Loucy (cell line): ENCODE data around the gene MRPL9.

ENCODE experiments used
- H2AFZ ChIP-seq: fragments of 200-600 bp; sonication (generic); 2 replicates; pipeline ENCODE4 v1.6.0; 2016; ENCODE audit warnings: antibody characterized with exemption, mild to moderate bottlenecking, low read length, moderate library complexity
- H3F3A ChIP-seq: fragments of 200-600 bp; 2 replicates; pipeline ENCODE4 v1.6.0; 2016; ENCODE audit warnings: antibody characterized with exemption, low read depth, mild to moderate bottlenecking
- H3K27me3 ChIP-seq: fragments of 200-600 bp; sonication (generic); 2 replicates; pipeline ENCODE4 v1.6.1; 2014; ENCODE audit warnings: low read length, mild to moderate bottlenecking; ENCODE audit not compliant: insufficient read depth, poor library complexity, severe bottlenecking
- H3K36me3 ChIP-seq: fragments of 200-600 bp; sonication (generic); 2 replicates; pipeline ENCODE4 v1.6.1; 2016; ENCODE audit warnings: low read length; ENCODE audit not compliant: insufficient read depth
- H3K4me1 ChIP-seq: fragments of 200-600 bp; sonication (generic); 2 replicates; pipeline ENCODE4 v1.5.1; 2014; ENCODE audit warnings: low read length, mild to moderate bottlenecking; ENCODE audit not compliant: insufficient read depth, poor library complexity, severe bottlenecking
- H3K4me2 ChIP-seq: fragments of 200-600 bp; sonication (generic); 2 replicates; pipeline ENCODE4 v1.6.0; 2014; ENCODE audit warnings: antibody characterized with exemption, low read length, low read depth, mild to moderate bottlenecking; ENCODE audit not compliant: poor library complexity, severe bottlenecking
- H3K4me3 ChIP-seq: fragments of 200-600 bp; sonication (generic); 2 replicates; pipeline ENCODE4 v1.5.1; 2014; ENCODE audit warnings: low read length, mild to moderate bottlenecking, mixed read lengths; ENCODE audit not compliant: poor library complexity, severe bottlenecking
- H3K79me2 ChIP-seq: fragments of 200-600 bp; sonication (generic); 2 replicates; pipeline ENCODE4 v1.6.1; 2014; ENCODE audit warnings: low read length; ENCODE audit not compliant: insufficient read depth
- H3K9ac ChIP-seq: fragments of 200-600 bp; sonication (generic); 2 replicates; pipeline ENCODE4 v1.6.0; 2014; ENCODE audit warnings: mild to moderate bottlenecking, low read depth, low read length, moderate library complexity; ENCODE audit not compliant: poor library complexity, severe bottlenecking
- H3K9me2 ChIP-seq: fragments of 200-600 bp; sonication (generic); replicated peaks from 2 replicates; pipeline ENCODE4 v1.6.1; 2016; ENCODE audit warnings: low read depth, low read length, mixed read lengths
- H3K9me3 ChIP-seq: fragments of 200-600 bp; sonication (generic); 2 replicates; pipeline ENCODE4 v1.6.1; 2014; ENCODE audit warnings: mild to moderate bottlenecking, antibody characterized with exemption, low read length, low read depth; ENCODE audit not compliant: insufficient read depth
- H4K20me1 ChIP-seq: fragments of 200-600 bp; sonication (generic); 2 replicates; pipeline ENCODE4 v1.6.0; 2014; ENCODE audit warnings: antibody characterized with exemption, low read length, mild to moderate bottlenecking; ENCODE audit not compliant: insufficient read depth, poor library complexity, severe bottlenecking
- CTCF ChIP-seq: fragments of 200-600 bp; sonication (generic); conservative IDR thresholded peaks from 2 replicates; pipeline ENCODE4 v1.5.1; 2014; ENCODE audit warnings: mild to moderate bottlenecking, antibody characterized with exemption, low read length
- EZH2phosphoT487 ChIP-seq: fragments of 200-600 bp; IDR thresholded peaks from 2 replicates; pipeline ENCODE4 v1.6.1; 2018; ENCODE audit warnings: antibody characterized with exemption, mild to moderate bottlenecking, moderate library complexity, borderline replicate concordance

The MRPL9 gene

DNA sequence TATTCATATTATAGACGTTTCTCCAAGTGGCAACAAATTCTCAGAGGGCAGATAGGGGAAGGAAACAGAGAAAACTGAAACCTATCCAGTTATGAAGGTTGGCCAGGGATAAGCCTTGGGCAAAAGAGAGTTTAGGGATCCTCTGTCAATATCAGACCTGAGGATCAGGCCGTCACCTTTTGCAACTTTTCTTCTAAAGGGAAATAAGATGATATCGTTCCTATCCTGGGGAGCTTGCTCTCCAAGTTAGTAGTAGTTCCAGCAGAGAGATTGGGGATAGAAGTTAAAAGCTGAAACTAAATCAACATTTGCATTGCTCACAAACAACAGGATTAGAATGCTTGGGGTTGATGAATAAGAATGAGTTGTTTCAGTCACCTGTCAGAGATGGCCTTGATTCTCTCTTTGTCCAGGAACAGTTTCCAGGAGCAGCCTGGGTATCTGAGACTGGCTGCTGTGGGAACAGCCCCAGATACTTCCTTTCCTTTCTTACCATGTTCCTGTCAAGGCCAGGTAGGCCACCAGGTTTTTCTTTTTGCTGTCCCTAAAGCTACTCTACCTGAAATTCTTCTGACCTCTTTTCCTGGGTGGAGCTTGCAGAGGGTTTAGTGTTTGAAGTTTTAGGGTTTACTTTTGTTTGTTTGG is 39.4 kb downstream of the MRPL9 start:
- H3K9ac ChIP-seq = no peak overlapping the region
- no peaks in the 10 kb centered on the region for H3K79me2 ChIP-seq
- H3K36me3 ChIP-seq = no peaks in the 10 kb centered on the region
- H3K9me3 ChIP-seq = no peaks in the 10 kb centered on the region
- H3F3A ChIP-seq = no peaks in the 10 kb centered on the region
- H3K27me3 ChIP-seq = no peaks in the 10 kb centered on the region
- TF ChIP-seq CTCF (no peak), EZH2phosphoT487 (no peak)
- no peaks in the 10 kb centered on the region for H4K20me1 ChIP-seq
- H3K4me2 ChIP-seq = no peak overlapping the region
- H2AFZ ChIP-seq = no peak overlapping the region
- no peaks in the 10 kb centered on the region for H3K9me2 ChIP-seq
- no peak overlapping the region for H3K4me3 ChIP-seq
- H3K4me1 ChIP-seq = peaks cover 7% of the 10 kb centered on the region

DNA sequence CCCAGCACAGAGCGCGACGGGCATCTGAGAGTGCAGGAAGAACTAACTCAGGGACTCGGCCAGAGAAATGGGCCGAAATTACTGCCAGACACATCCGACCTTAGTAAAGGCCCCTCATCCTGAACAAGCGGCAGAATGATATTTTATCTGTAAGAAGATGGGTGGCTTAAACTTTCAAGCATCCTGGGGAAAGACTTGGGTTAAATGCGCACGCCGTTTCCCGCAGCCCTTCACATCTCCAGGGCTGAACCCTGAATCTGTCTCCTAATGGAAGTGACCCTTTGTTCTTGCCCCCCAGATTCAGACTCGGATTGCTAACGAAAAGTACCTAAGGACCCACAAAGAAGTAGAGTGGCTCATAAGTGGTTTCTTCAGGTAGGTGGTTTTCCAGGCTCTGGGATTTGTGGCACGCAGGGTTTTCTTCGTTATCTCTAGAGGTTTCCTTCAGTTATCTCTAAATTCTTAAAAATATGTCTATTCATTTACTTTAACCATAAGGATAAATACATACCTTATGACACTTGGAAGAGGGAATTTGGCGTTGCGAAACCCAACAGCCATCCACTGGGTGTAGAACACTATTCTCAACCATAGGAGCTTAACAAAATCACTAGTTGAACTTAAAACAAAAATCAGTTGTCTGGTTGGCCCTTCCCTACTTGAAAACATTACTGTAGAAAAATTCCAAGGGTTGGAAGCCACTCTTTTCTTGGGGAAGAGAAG is 41.3 kb downstream of the MRPL9 start:
- Histone ChIP-seq H3K4me3 (peak overlapping the region; percentile 66), H3F3A (no peaks in the 10 kb centered on the region), H2AFZ (0 out of 2 replicates have a peak overlapping the region, but pooled peaks have one; percentile 19), H3K4me2 (peak overlapping the region; percentile 76), H3K4me1 (peaks cover 7% of the 10 kb centered on the region), H3K9me3 (no peaks in the 10 kb centered on the region), H3K36me3 (no peaks in the 10 kb centered on the region), H3K79me2 (no peaks in the 10 kb centered on the region), H4K20me1 (no peaks in the 10 kb centered on the region), H3K9ac (no peak overlapping the region), H3K27me3 (no peaks in the 10 kb centered on the region), H3K9me2 (no peaks in the 10 kb centered on the region)
- no peak for TF ChIP-seq EZH2phosphoT487
- TF ChIP-seq CTCF = no peak

DNA sequence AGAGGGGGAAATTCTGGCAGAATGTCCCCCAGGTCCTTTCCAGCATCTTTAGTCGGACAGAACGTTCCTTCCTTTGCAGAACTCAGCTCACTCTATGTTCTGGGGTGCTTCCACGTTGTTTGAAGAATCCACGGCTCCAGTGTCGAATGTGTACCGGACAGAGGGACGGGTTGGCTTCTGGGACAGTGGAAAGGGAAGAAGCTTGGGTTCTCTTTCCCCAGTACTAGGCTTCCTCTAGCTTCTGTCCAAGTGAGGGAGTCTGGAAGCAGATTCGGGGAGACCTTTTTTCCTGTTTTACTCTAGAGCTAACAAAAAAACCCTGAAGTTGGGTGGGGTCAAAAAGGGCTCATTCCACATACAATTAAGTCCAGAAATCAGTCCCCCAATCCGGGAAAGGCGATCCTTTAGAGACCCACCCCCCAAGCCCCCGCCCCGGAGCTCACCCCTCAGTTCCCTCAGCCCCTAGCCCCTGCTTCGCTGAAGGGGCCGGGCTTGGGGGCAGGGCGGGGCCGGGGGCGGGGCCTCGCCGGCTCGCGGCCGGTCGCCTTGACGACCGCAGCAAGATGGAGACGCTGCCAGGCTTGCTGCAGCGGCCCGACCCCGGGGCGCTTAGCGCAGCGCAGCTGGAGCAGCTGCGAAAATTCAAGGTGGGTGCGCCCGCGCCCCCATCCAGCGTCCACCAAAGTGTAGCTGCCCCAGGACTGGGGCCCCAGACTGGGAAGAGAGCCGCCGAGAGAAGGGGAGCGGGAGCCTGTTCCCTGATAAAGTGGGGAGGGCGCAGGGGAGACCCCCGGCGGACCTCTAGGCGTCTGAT is 42.1 kb downstream of the MRPL9 start, which contains the start of gene RIIAD1:
Gene RIIAD1 (plus strand): TSS at position 549 of the 814 bp plus-strand sequence. CDS start 15 bp downstream, at position 564.
- Histone ChIP-seq H3K4me1 (peaks cover 7% of the 10 kb centered on the region), H3K9me3 (no peaks in the 10 kb centered on the region), H3K4me3 (peak within 1 kb of the TSS; percentile 66), H3K4me2 (peak within 1 kb of the TSS; percentile 76), H3K27me3 (no peaks in the 10 kb centered on the region), H3K79me2 (no peaks in the 10 kb centered on the region), H3K9ac (no peak within 1 kb of the TSS), H3K36me3 (no peaks in the 10 kb centered on the region), H4K20me1 (no peaks in the 10 kb centered on the region), H3F3A (no peaks in the 10 kb centered on the region), H3K9me2 (no peaks in the 10 kb centered on the region), H2AFZ (peak within 1 kb of the TSS; percentile 71)
- TF ChIP-seq CTCF (peak; percentile 67), EZH2phosphoT487 (no peak)
